ENCODE results near the gene NEMP1.

The NEMP1 gene

GRCh38 chr12:57107456-57108155 lies 29.0 kb upstream of the NEMP1 start:
- DNase-seq (ENCODE audit: low read depth in 2 of 2): no peak

DNA sequence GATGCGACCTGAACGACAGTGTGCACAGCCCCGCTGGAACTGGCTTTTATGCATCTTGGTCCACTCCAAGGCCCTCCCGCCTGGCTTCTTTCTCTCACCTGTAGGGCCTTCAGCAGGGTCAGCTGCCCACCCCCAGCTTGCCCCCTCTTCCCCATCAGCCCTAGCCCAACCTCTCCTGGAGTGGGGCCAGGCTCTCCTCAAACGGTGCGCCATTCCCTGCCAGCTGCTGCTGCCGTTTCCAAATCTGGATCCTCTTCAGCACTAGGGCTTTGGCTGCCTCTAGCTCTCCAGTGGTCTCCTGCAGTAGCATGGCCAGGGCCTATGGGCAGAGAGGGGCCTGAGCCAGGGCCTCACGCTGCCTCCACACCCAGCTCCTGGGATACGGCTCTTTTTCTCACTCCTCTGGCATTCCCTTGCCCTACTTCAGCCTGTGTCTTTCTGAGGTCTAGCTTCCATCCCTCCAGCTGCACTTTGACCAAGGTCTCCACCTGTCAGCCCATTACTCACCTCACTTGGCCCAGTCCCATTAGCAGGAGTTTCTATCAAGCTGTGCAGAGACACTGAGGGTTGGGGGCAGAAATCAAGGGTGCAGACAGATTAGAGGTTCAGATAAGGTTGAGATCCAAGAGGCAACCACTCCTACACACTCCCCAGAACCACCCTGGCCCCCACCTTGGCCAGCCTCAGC lies 27.6 kb upstream of the NEMP1 start:
- DNase-seq (ENCODE audit: low read depth in 2 of 2): no peak

- no peak for DNase-seq (ENCODE audit: low read depth in 2 of 2)
Measured at GRCh38 chr12:57105011-57105753, 26.6 kb upstream of the NEMP1 start.

DNA sequence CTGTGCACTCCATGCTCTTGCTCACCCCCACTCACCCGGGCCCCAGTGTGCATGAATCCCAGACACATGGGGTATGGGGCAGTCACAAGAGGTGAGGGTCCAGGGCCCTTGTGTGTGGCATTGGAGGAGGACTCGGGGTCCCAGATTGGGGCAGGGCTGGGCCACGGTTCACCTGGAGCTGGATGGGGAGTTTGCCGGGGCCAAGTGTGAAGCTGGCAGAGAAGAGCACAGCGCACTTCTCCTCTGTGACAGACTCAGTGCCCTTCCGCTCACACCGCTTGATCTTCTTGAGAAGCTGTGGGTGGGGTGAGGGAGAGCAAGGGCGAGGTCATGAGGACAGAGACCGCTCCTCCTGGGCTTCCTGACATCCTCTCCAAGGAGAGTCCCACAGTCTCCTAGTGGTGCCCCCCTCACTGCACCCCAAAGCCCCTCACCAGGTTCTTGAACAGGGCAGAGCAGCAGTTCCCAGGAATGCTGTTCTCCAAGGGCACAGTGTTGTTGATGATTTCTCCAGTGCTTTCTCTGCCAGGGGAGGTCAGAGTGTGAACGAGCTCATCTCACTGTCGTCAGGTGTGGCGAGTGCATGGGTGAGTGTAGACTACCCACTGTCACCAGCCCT lies 25.8 kb upstream of the NEMP1 start:
- DNase-seq (ENCODE audit: low read depth in 2 of 2): no peak

GRCh38 chr12:57103856-57104255 lies 25.3 kb upstream of the NEMP1 start:
- DNase-seq (ENCODE audit: low read depth in 2 of 2): no peak

- DNase-seq (ENCODE audit: low read depth in 2 of 2): no peak
Measured at GRCh38 chr12:57101892-57102695, 23.5 kb upstream of the NEMP1 start.

- DNase-seq (ENCODE audit: low read depth in 2 of 2): no peak
Measured at GRCh38 chr12:57099766-57100165, 21.2 kb upstream of the NEMP1 start.

GRCh38 chr12:57099047-57099714 lies 20.6 kb upstream of the NEMP1 start:
- no peak for DNase-seq (ENCODE audit: low read depth in 2 of 2)

DNA sequence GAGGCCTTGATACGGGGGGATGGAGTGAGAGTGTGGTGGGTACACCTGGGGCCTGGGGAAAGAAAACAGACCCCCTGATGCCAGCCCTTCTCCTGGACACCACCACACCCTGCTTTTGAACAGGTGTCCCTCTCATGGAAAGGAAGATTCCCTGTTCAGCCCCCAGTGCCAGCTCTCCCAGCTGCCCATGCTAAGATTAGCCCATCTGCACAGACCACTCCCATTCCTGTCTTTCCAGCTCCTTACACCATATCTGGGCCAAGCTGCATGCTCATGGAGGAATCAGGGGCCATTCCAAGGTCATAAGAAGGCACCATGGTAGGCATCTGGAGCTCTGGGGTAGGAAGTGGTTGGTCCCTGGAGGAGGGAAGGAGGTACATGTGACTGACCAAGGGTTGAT lies 20.0 kb upstream of the NEMP1 start:
- DNase-seq (ENCODE audit: low read depth in 2 of 2): no peak

DNA sequence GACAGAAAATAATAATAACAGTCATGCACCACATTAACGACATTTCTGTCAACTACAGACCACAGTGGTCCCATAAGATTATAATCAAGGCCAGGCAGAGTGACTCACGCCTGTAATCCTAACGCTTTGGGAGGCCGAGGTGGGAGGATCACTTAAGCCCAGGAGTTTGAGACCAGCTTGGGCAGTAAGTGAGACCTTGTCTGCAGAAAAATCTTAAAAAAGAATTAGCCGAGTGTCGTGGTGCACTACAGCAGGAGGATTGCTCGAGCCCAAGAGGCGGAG lies 18.9 kb upstream of the NEMP1 start:
- DNase-seq (ENCODE audit: low read depth in 2 of 2): no peak

- DNase-seq (ENCODE audit: low read depth in 2 of 2): no peak
Measured at GRCh38 chr12:57096748-57097553, 18.4 kb upstream of the NEMP1 start.

DNA sequence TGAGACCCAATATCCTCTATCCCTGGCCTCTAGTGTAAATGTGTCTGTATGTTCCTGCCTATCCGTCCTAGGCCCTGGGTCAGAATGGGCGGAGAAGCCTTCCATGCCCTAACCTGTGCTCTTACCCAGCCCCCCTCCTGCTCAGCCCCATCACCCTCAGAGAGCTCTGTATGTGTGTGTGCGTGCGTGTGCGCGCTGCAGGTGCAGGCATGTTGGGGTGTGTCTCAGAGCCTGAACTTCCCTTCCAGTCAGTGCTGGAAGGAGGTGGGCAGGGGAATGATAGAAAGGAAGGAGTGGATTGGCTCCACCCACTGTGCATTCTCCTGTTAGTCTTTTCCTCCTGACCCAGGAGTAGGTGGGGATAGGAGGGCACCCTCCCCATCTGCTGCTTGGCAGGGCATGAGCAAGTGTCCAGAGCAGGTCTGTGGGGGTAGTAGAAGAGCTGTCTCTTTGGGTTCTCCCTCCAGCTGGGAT lies 17.5 kb upstream of the NEMP1 start:
- DNase-seq (ENCODE audit: low read depth in 2 of 2): no peak

DNA sequence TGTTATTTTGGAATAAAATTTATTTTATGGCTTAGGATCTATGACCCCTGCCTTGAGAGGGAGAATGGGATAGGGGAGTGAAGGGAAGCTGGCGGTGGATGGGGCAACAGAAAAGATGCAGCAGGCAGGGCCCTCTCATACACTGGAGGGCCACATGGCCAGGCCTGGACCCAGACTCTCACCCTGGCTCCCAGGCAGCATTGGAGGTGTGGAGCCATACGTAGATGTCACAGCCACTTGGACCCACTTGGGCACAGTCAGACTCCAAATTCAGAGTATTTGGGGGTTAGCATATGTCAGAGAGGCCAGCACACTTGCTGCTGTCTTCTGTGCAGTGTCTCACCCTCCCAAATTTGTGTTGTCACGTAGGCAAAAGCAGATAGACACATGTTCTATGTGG lies 16.8 kb upstream of the NEMP1 start:
- no peak for DNase-seq (ENCODE audit: low read depth in 2 of 2)

- DNase-seq (ENCODE audit: low read depth in 2 of 2): no peak
Measured at GRCh38 chr12:57094208-57095160, 15.9 kb upstream of the NEMP1 start.

DNA sequence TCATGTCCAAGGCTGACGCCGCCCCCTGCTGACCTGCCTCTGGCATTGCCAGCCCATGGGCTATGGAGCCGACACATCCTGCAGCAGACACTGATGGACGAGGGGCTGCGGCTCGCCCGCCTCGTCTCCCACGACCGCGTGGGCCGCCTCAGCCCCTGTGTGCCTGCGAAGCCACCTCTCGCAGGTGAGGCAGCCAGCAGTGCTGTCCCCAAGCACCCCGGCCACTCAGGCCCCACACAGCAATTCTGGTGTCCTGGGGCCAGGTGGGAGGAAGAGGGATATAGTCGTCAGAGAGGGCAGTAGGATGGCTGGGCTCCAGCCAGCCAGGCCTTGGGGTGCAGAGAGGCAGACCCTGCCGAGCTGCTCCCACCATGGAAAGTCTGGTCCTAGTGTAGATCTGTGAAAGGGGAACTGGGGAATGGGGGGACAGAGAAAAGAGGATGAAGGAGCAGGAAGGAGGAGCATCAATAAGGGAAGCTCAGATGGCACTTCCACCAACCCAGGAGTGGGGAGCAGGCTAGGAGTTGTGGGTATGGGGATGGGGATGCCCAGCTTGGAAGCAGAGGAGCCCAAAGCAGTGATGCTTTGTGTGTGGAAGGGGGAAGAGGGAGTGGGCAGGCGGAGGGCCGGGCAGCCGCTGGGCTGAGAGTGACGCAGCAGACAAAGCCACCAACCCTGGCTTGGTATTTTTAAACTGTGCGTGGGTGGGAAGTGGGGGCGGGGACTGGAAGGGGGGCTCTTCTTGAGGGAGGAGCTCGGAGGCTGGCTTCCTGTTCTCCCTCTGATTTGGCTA lies 15.0 kb upstream of the NEMP1 start:
- DNase-seq (ENCODE audit: low read depth in 2 of 2): peak; percentile 74 to 79

DNA sequence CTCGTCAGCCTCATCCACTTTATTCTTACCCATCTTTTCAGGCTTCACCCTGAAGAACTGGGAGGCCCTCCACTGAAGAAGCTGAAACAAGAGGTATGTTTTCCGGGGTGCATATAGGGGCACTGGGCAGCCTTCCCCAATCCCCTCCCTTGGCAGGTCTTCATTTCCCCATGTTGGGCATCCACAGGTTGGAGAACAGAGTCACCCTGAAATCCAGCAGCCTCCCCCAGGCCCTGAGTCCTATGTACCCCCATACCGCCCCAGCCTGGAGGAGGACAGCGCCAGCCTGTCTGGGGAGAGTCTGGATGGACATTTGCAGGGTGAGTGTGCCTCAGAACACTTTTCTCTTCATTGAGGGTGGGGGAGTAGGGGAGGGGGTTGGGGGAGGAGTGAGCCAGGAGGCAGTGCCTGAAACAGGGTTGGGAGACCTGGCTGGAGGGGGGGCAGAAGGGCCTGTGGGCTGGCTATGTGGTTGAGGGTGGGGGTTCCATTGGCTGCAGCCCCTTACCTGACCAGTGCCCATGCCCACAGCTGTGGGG lies 14.4 kb upstream of the NEMP1 start:
- DNase-seq (ENCODE audit: low read depth in 2 of 2): no peak

- DNase-seq (ENCODE audit: low read depth in 2 of 2): no peak
Measured at GRCh38 chr12:57092529-57092862, 13.9 kb upstream of the NEMP1 start.

Measured in stimulated activated CD4-positive, alpha-beta T cell treated with anti-CD3 and anti-CD28 coated beads, Interleukin-1b, Interleukin-23, amount 100 ng/mL, for 4 hours (primary cell).